HG02623 (cell line): ENCODE results near the gene UBA52.

Experiments
- ATAC-seq: cut with Tn5 transposase; IDR thresholded peaks from one replicate; pipeline ENCODE4 v1.9.1; 2021; ENCODE audit warnings: moderate library complexity; ENCODE audit not compliant: unreplicated experiment

The UBA52 gene

GRCh38 chr19:18607226-18608101 is 35.8 kb downstream of the UBA52 start:
- no peak for ATAC-seq

- no peak for ATAC-seq
Observed at GRCh38 chr19:18608102-18608804, 36.6 kb downstream of the UBA52 start.

GRCh38 chr19:18608805-18609716 is 37.4 kb downstream of the UBA52 start:
- no peak for ATAC-seq

GRCh38 chr19:18609717-18610051 is 38.0 kb downstream of the UBA52 start:
- no peak for ATAC-seq

GRCh38 chr19:18610245-18610555 is 38.5 kb downstream of the UBA52 start:
- no peak for ATAC-seq

- no peak for ATAC-seq
Observed at GRCh38 chr19:18610556-18611326, 39.1 kb downstream of the UBA52 start.

- ATAC-seq, result no peak
Observed at GRCh38 chr19:18611327-18612050, 39.8 kb downstream of the UBA52 start.

GRCh38 chr19:18612051-18612771 is 40.6 kb downstream of the UBA52 start:
- no peak for ATAC-seq

- ATAC-seq, result no peak
Observed at GRCh38 chr19:18612772-18613588, 41.3 kb downstream of the UBA52 start, which contains the start of gene TMEM59L. Gene TMEM59L, plus strand, starts transcription at chr19:18612870. Its CDS starts 89 bp downstream, at chr19:18612959.

- ATAC-seq, result no peak
Observed at GRCh38 chr19:18613589-18614234, 42.1 kb downstream of the UBA52 start.

DNA sequence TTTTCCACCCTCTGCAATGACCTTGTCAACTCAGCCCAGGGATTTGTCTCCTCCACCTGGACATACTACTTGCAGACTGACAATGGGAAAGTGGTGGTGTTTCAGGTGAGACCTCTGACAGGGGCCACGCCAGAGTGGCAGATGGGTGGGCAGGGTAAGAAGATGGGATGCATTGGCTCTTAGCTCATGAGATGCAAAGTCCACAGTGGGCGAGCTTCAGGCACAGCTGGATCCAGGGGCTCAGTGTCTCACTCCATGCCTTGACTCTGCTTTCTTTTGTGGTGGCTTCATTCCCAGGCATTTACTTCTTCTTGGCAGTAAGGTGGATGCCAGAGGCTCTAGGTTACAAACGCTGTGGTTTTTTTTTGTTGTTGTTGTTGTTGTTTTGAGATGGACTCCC is 44.4 kb downstream of the UBA52 start:
- no peak for ATAC-seq

GRCh38 chr19:18617562-18617961 is 45.9 kb downstream of the UBA52 start:
- ATAC-seq, result no peak

- no peak for ATAC-seq
Observed at GRCh38 chr19:18618236-18618635, 46.6 kb downstream of the UBA52 start.

DNA sequence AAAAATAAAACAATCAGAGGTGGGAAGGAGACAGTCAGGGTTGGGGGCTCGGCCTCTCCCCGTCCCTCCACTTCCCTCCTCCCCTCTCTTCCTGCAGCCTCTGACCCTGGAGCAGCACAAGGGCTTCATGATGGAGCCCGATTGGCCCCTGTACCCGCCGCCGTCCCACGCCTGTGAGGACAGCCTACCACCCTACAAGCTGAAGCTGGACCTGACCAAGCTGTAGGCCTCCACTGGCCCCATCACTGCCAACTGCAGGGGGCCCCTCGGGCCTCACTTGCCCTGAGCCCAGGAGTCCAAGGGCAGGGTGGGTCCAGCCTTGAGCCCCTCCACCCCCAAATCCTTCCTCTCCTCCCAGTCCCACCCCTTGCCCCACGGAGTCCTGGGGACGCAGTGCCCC is 48.7 kb downstream of the UBA52 start:
- ATAC-seq, result no peak

DNA sequence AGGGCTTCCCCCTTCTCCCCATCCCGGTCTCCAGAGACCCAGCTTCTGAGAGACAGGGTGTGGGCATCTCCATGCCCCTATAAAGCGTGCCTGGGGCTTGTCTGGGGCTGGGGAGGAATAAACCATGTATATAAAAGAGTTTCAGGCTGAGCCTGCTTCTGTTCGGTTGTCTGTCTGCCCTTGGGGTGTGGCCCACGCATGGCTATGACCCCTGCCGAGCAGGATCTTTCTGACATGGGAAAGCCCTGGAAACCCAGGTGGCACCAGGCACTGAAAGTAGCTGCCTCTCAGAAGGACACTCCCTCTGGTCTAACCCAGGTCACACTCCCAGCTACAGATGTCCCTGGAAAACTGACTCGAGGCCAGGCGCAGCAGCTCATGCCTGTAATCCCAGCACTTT is 49.2 kb downstream of the UBA52 start:
- no peak for ATAC-seq

- ATAC-seq, result no peak
Observed at GRCh38 chr19:18626906-18627305, 55.2 kb downstream of the UBA52 start.
